ENCODE data around the gene NEURL1B.

NEURL1B gene

DNA sequence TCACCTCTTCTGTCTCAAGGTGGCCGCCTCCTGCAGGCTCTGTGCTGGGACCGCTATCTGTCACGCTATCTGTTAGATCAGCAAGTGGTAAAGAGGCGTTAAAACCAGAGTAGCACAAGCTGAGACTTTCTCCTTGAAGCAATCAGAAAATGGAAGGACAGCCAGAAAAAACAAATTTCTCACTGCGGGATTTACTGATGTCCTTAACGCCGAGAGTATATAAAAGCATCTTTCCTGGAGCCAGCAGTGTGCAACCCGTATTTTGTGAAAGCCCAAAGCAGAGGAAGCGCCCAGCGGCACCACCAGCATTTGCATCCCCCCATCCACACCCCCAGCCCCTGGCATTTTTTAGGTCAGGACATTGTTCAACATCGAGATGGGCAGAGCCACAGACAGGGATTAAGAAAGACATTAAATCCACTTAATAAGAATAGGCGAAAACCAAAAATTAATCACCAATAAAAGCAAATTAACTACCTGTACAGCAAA lies 81.3 kb downstream of the NEURL1B start:
- TF ChIP-seq, protein P1, sequence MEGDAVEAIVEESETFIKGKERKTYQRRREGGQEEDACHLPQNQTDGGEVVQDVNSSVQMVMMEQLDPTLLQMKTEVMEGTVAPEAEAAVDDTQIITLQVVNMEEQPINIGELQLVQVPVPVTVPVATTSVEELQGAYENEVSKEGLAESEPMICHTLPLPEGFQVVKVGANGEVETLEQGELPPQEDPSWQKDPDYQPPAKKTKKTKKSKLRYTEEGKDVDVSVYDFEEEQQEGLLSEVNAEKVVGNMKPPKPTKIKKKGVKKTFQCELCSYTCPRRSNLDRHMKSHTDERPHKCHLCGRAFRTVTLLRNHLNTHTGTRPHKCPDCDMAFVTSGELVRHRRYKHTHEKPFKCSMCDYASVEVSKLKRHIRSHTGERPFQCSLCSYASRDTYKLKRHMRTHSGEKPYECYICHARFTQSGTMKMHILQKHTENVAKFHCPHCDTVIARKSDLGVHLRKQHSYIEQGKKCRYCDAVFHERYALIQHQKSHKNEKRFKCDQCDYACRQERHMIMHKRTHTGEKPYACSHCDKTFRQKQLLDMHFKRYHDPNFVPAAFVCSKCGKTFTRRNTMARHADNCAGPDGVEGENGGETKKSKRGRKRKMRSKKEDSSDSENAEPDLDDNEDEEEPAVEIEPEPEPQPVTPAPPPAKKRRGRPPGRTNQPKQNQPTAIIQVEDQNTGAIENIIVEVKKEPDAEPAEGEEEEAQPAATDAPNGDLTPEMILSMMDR (IDR thresholded peaks at IDR 0.05; ENCODE audit: low read depth, low read length, missing control alignments): no peak
- Histone ChIP-seq H3K27me3 (replicated peaks) (no peaks in the 10 kb centered on the region), H3K36me3 (replicated peaks) (no peaks in the 10 kb centered on the region), H3K27ac (no peak overlapping the region), H3K4me3 (ENCODE audit: low read depth, low read length) (no peak overlapping the region)
- in situ Hi-C loops (cut with HindIII; ENCODE audit: low pct_ligation_motif_present, low sequenced_read_pairs): no loop called here
- DNase-seq: no peak

- Histone ChIP-seq H3K27ac (no peak overlapping the region), H3K27me3 (replicated peaks) (no peaks in the 10 kb centered on the region), H3K4me3 (ENCODE audit: low read depth, low read length) (no peak overlapping the region), H3K36me3 (replicated peaks) (no peaks in the 10 kb centered on the region)
- no peak for DNase-seq
- TF ChIP-seq, protein P1 (IDR thresholded peaks at IDR 0.05; ENCODE audit: low read depth, low read length, missing control alignments): no peak
- in situ Hi-C loops (cut with HindIII; ENCODE audit: low pct_ligation_motif_present, low sequenced_read_pairs): no loop called here
Observed at GRCh38 chr5:172723508-172723907, 82.4 kb downstream of the NEURL1B start.

DNA sequence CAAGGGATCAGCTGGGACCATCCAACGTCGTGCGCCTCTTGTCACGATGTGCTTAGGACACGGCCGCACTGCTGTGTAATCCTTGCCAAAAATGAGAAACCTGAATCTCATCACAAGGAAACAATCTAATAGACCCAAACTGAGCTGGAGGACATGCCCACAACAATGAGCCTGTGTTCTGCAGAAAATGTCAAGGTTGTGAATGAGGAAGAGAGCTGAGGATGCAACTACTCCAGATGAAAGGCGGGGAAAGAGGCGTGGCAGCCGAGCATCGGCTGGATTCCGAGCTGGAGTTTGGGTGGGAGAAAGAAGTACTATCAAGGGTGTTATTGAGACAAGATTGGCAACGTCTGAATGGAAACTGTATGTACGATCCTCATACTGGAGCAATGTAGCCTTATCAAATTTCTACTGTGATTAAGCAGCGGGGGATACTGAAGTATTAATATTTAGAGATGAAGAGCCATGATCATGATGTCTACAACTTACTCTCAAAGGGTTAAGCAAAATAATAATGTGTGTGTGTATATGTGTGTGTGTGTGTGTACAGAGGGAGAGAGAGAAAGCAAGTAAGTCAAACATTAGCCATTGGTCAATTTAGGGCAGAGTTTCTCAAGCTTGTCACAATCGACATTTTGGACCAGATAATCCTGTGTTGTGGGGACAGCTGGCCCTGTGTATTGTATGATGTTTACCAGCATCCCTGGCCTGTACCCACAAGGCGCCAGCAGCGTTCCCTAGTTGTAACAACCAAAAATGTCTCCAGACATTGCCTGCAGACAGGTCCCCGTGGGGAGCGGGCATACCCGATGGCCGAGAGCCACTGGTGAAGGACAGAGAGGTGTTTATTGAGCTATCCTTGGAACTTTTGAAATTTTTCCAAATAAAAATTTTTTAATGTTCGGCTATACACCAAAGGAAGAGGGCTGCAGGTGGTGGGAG lies 83.5 kb downstream of the NEURL1B start:
- H3K27ac ChIP-seq: no peak overlapping the region
- H3K27me3 ChIP-seq (replicated peaks): no peaks in the 10 kb centered on the region
- H3K4me3 ChIP-seq (ENCODE audit: low read depth, low read length): no peak overlapping the region
- in situ Hi-C loops (cut with HindIII; ENCODE audit: low pct_ligation_motif_present, low sequenced_read_pairs): no loop called here
- DNase-seq: no peak
- H3K36me3 ChIP-seq (replicated peaks): no peaks in the 10 kb centered on the region
- TF ChIP-seq, protein P1 (IDR thresholded peaks at IDR 0.05; ENCODE audit: low read depth, low read length, missing control alignments): no peak

DNA sequence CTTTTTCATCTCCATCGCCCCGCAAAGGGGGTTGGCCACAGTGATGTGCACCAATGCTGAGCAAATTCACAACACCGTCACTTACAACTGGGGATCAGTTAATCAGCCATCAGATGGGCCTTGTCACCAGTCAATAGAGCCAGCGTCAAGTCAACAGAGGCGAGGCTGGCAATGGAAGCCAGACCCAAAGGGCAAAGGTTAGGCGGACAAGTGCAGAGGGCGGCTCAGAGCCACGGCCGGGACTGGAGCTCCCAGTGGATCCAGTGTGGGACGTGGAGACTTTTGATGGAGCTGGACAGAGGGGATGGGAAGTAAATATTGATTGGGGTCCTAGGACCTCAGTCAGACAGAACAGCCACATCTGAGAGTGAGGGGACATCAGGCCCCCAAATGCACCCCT lies 84.2 kb downstream of the NEURL1B start:
- in situ Hi-C loops (cut with HindIII; ENCODE audit: low pct_ligation_motif_present, low sequenced_read_pairs): no loop called here
- DNase-seq: no peak
- TF ChIP-seq, protein P1 (IDR thresholded peaks at IDR 0.05; ENCODE audit: low read depth, low read length, missing control alignments): no peak
- H3K4me3 ChIP-seq (ENCODE audit: low read depth, low read length): no peak overlapping the region
- H3K36me3 ChIP-seq (replicated peaks): no peaks in the 10 kb centered on the region
- H3K27me3 ChIP-seq (replicated peaks): no peaks in the 10 kb centered on the region
- no peak overlapping the region for H3K27ac ChIP-seq

DNA sequence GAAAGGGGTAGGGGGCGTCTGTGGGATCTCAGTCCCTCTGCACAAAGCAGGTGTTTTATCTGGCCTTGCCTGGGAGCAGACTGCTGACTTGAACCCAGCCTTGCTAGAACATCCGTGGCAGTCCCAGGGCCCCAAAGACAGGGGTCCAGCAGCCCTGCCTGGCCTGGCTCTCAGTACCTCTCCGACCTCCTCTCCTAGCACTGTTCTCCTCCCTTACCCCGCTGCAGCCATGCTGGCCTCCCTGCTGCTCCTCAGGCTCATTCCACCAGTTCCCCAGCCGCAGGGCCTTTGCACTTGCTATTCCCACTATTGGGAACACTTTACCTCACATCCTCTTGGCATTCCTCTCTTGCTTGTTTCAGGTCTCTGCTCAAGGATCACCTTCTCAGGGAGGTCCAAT lies 84.7 kb downstream of the NEURL1B start:
- Histone ChIP-seq H3K36me3 (replicated peaks) (no peaks in the 10 kb centered on the region), H3K4me3 (ENCODE audit: low read depth, low read length) (no peak overlapping the region), H3K27ac (no peak overlapping the region), H3K27me3 (replicated peaks) (no peaks in the 10 kb centered on the region)
- in situ Hi-C loops (cut with HindIII; ENCODE audit: low pct_ligation_motif_present, low sequenced_read_pairs): no loop called here
- TF ChIP-seq, protein P1 (IDR thresholded peaks at IDR 0.05; ENCODE audit: low read depth, low read length, missing control alignments): no peak
- no peak for DNase-seq
